B cell (primary cell): Measurements from ENCODE around the gene RMC1.

Source experiments
- EZH2 ChIP-seq: IDR thresholded peaks from 2 replicates; pipeline ENCODE4 v1.6.1; 2012; ENCODE audit warnings: borderline replicate concordance, low read depth, mild to moderate bottlenecking, moderate library complexity, low read length; ENCODE audit not compliant: insufficient read depth, poor library complexity, severe bottlenecking
- TF ChIP-seq, protein P1 (sequence below): fragments of 200-600 bp; IDR thresholded peaks from one replicate; pipeline ENCODE4 v1.8.0; 2022; ENCODE audit warnings: antibody characterized with exemption, mild to moderate bottlenecking

DNA sequence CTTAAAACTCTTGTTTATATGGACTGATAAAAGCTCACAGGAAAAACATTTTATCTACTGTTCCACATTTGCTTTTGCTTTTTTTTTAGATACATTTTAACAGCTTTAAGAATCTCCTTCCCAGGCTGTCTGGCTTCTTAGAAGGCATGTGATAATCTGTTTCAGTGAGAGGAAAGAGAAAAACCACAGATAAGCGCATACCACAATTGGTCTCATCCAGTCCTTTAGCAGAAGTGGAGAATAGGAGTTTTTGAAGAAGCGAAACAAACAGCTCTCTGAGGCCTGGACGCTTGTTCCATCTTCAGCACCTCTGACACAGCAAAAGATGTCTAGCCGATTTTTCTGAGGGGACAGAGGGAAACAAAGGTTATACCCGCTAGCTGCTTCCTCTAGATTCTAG is 37.6 kb downstream of the RMC1 start:
- TF ChIP-seq, protein P1, sequence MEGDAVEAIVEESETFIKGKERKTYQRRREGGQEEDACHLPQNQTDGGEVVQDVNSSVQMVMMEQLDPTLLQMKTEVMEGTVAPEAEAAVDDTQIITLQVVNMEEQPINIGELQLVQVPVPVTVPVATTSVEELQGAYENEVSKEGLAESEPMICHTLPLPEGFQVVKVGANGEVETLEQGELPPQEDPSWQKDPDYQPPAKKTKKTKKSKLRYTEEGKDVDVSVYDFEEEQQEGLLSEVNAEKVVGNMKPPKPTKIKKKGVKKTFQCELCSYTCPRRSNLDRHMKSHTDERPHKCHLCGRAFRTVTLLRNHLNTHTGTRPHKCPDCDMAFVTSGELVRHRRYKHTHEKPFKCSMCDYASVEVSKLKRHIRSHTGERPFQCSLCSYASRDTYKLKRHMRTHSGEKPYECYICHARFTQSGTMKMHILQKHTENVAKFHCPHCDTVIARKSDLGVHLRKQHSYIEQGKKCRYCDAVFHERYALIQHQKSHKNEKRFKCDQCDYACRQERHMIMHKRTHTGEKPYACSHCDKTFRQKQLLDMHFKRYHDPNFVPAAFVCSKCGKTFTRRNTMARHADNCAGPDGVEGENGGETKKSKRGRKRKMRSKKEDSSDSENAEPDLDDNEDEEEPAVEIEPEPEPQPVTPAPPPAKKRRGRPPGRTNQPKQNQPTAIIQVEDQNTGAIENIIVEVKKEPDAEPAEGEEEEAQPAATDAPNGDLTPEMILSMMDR, result no peak
- TF ChIP-seq EZH2, result no peak
